SK-N-SH treated with all-trans-retinoic acid at 6 μM for 48 hours (cell line): Measurements from ENCODE around the gene PARD3.

Source experiments
- ATAC-seq: fragments of 200-7000 bp; cut with Tn5 transposase; 3 replicates; pipeline ENCODE4 v1.9.1; 2020; ENCODE audit warnings: mild to moderate bottlenecking, moderate library complexity
- ARNTL ChIP-seq: fragments of 450-650 bp; formaldehyde crosslinking; IDR thresholded peaks from 2 replicates; pipeline ENCODE4 v1.5.0; 2020; ENCODE audit warnings: low read depth, mild to moderate bottlenecking, moderate library complexity, borderline replicate concordance
- BACH2 ChIP-seq: fragments of 250-450 bp; sonication (Bioruptor Pico); IDR thresholded peaks from 2 replicates; pipeline ENCODE4 v1.9.0; 2021; ENCODE audit warnings: mild to moderate bottlenecking, borderline replicate concordance
- CREB5 ChIP-seq: fragments of 250-450 bp; sonication (Bioruptor Pico); IDR thresholded peaks from 2 replicates; pipeline ENCODE4 v1.5.1; 2020; ENCODE audit warnings: low read depth, mild to moderate bottlenecking, moderate library complexity
- CSDC2 ChIP-seq: fragments of 250-450 bp; sonication (Bioruptor Pico); IDR thresholded peaks from 2 replicates; pipeline ENCODE4 v1.5.0; 2020; ENCODE audit warnings: mild to moderate bottlenecking, moderate library complexity
- CSRNP3 ChIP-seq: fragments of 250-450 bp; sonication (Bioruptor Pico); IDR thresholded peaks from 2 replicates; pipeline ENCODE4 v1.5.1; 2021; ENCODE audit warnings: mild to moderate bottlenecking, moderate library complexity
- ESRRG ChIP-seq: fragments of 250-450 bp; sonication (Bioruptor Pico); IDR thresholded peaks from 2 replicates; pipeline ENCODE4 v1.6.1; 2021; ENCODE audit warnings: mild to moderate bottlenecking
- GLIS3 ChIP-seq: fragments of 250-450 bp; sonication (Bioruptor Pico); IDR thresholded peaks from 2 replicates; pipeline ENCODE4 v1.5.0; 2020; ENCODE audit warnings: mild to moderate bottlenecking, moderate library complexity
- ISL1 ChIP-seq: fragments of 250-450 bp; sonication (Bioruptor Pico); IDR thresholded peaks from 2 replicates; pipeline ENCODE4 v2.1.2; 2022; ENCODE audit warnings: mild to moderate bottlenecking, moderate library complexity
- OSR1 ChIP-seq: fragments of 250-450 bp; sonication (Bioruptor Pico); IDR thresholded peaks from 2 replicates; pipeline ENCODE4 v1.8.0; 2022; ENCODE audit warnings: moderate library complexity, mild to moderate bottlenecking, inconsistent platforms
- POU6F1 ChIP-seq: fragments of 250-450 bp; sonication (Bioruptor Pico); IDR thresholded peaks from 2 replicates; pipeline ENCODE4 v1.8.0; 2021; ENCODE audit warnings: low read depth, mild to moderate bottlenecking, moderate library complexity, borderline replicate concordance
- PPARA ChIP-seq: fragments of 250-450 bp; sonication (Bioruptor Pico); IDR thresholded peaks from 2 replicates; pipeline ENCODE4 v1.5.0; 2020; ENCODE audit warnings: mild to moderate bottlenecking, borderline replicate concordance
- RARB ChIP-seq: fragments of 250-450 bp; sonication (Bioruptor Pico); IDR thresholded peaks from 2 replicates; pipeline ENCODE4 v1.8.0; 2021; ENCODE audit warnings: mild to moderate bottlenecking, moderate library complexity
- SNAI2 ChIP-seq: fragments of 250-450 bp; sonication (Bioruptor Pico); IDR thresholded peaks from 2 replicates; pipeline ENCODE4 v1.5.0; 2020; ENCODE audit warnings: mild to moderate bottlenecking, moderate library complexity
- TCF4 ChIP-seq: fragments of 250-450 bp; sonication (Bioruptor Pico); IDR thresholded peaks from 2 replicates; pipeline ENCODE4 v1.8.0; 2021; ENCODE audit warnings: mild to moderate bottlenecking, moderate library complexity, borderline replicate concordance
- TOX ChIP-seq: fragments of 250-450 bp; sonication (Bioruptor Pico); IDR thresholded peaks from 2 replicates; pipeline ENCODE4 v1.8.0; 2021; ENCODE audit warnings: mild to moderate bottlenecking, moderate library complexity, borderline replicate concordance
- TSHZ2 ChIP-seq: fragments of 250-450 bp; sonication (Bioruptor Pico); IDR thresholded peaks from 2 replicates; pipeline ENCODE4 v1.5.0; 2020; ENCODE audit warnings: mild to moderate bottlenecking, moderate library complexity
- ZC3H10 ChIP-seq: fragments of 250-450 bp; sonication (Bioruptor Pico); IDR thresholded peaks from 2 replicates; pipeline ENCODE4 v1.5.1; 2021; ENCODE audit warnings: mild to moderate bottlenecking, moderate library complexity
- ZFP3 ChIP-seq: fragments of 250-450 bp; sonication (Bioruptor Pico); IDR thresholded peaks from 2 replicates; pipeline ENCODE4 v1.5.0; 2020; ENCODE audit warnings: mild to moderate bottlenecking, moderate library complexity
- ZFP30 ChIP-seq: fragments of 450-650 bp; formaldehyde crosslinking; IDR thresholded peaks from 2 replicates; pipeline ENCODE4 v1.5.0; 2022; ENCODE audit warnings: mild to moderate bottlenecking, moderate library complexity
- ZNF565 ChIP-seq: fragments of 450-650 bp; formaldehyde crosslinking; conservative IDR thresholded peaks from 2 replicates; pipeline ENCODE4 v1.5.0; 2020; ENCODE audit warnings: low read depth, mild to moderate bottlenecking, moderate library complexity
- ZNF70 ChIP-seq: fragments of 450-650 bp; formaldehyde crosslinking; IDR thresholded peaks from 2 replicates; pipeline ENCODE4 v1.5.0; 2020; ENCODE audit warnings: mild to moderate bottlenecking, moderate library complexity
- ZNF8 ChIP-seq: fragments of 450-650 bp; formaldehyde crosslinking; IDR thresholded peaks from 2 replicates; pipeline ENCODE4 v1.5.0; 2020; ENCODE audit warnings: mild to moderate bottlenecking, moderate library complexity

Gene PARD3

GRCh38 chr10:34374356-34375045 lies 440.6 kb downstream of the PARD3 start:
- ATAC-seq, result no peak
- no peak for TF ChIP-seq GLIS3
- TF ChIP-seq, all 23 proteins: peak for 0

GRCh38 chr10:34373211-34373610 lies 441.9 kb downstream of the PARD3 start:
- ATAC-seq, result no peak
- TF ChIP-seq SNAI2 (CRISPR knock-in tag), result no peak
- TF ChIP-seq ZC3H10 (CRISPR knock-in tag), result no peak
- TF ChIP-seq ZNF8 (CRISPR knock-in tag), result no peak

- no peak for ATAC-seq
- no peak for TF ChIP-seq CSRNP3 (CRISPR knock-in tag)
- no peak for TF ChIP-seq ZNF8 (CRISPR knock-in tag)
- TF ChIP-seq POU6F1, result no peak
- TF ChIP-seq ZFP30, result no peak
- no peak for TF ChIP-seq CSDC2
- no peak for TF ChIP-seq ZC3H10 (CRISPR knock-in tag)
- TF ChIP-seq GLIS3, result no peak
- TF ChIP-seq, all 23 proteins: peak for 0
These were observed 442.6 kb downstream of the PARD3 start for GRCh38 chr10:34372509-34372908.

GRCh38 chr10:34370126-34370525 lies 445.0 kb downstream of the PARD3 start:
- TF ChIP-seq PPARA (CRISPR knock-in tag) (no peak), CREB5 (CRISPR knock-in tag) (no peak), ZNF70 (CRISPR knock-in tag) (no peak), ISL1 (CRISPR knock-in tag) (no peak), SNAI2 (CRISPR knock-in tag) (no peak), OSR1 (CRISPR knock-in tag) (no peak), ZFP3 (no peak), BACH2 (CRISPR knock-in tag) (no peak), CSRNP3 (CRISPR knock-in tag) (no peak), POU6F1 (no peak), ZNF8 (CRISPR knock-in tag) (no peak), ARNTL (CRISPR knock-in tag) (no peak), ZC3H10 (CRISPR knock-in tag) (no peak), ESRRG (CRISPR knock-in tag) (no peak), ZFP30 (no peak), TCF4 (CRISPR knock-in tag) (no peak), GLIS3 (no peak)
- no peak for ATAC-seq

GRCh38 chr10:34369120-34369519 lies 446.0 kb downstream of the PARD3 start:
- no peak for ATAC-seq
- TF ChIP-seq CSRNP3 (CRISPR knock-in tag), result no peak
- no peak for TF ChIP-seq ZC3H10 (CRISPR knock-in tag)
- TF ChIP-seq TCF4 (CRISPR knock-in tag), result no peak
- TF ChIP-seq ZNF565, result no peak
- no peak for TF ChIP-seq OSR1 (CRISPR knock-in tag)
- TF ChIP-seq RARB (CRISPR knock-in tag), result no peak
- no peak for TF ChIP-seq PPARA (CRISPR knock-in tag)
- no peak for TF ChIP-seq ZFP30
- no peak for TF ChIP-seq TSHZ2 (CRISPR knock-in tag)
- TF ChIP-seq ARNTL (CRISPR knock-in tag), result no peak
- no peak for TF ChIP-seq ZNF70 (CRISPR knock-in tag)
- no peak for TF ChIP-seq TOX (CRISPR knock-in tag)
- no peak for TF ChIP-seq BACH2 (CRISPR knock-in tag)
